GM20000 (cell line): ENCODE measurements around the gene PGGHG.

Experiments used
- DNase-seq: peaks from one replicate; pipeline ENCODE4 v3.0.0; 2012; ENCODE audit warnings: low spot score
- CTCF ChIP-seq: IDR thresholded peaks from 2 replicates; pipeline ENCODE4 v1.5.1; 2012; ENCODE audit warnings: mild to moderate bottlenecking, control low read depth; ENCODE audit errors: extremely low read depth, missing control alignments

PGGHG gene

GRCh38 chr11:269146-269890 is 19.6 kb upstream of the PGGHG start:
- no peak for TF ChIP-seq CTCF
- DNase-seq, result peak; percentile 78

GRCh38 chr11:270451-271318 is 18.2 kb upstream of the PGGHG start:
- no peak for TF ChIP-seq CTCF
- no peak for DNase-seq

GRCh38 chr11:271319-271715 is 17.6 kb upstream of the PGGHG start:
- DNase-seq, result no peak
- TF ChIP-seq CTCF, result no peak

DNA sequence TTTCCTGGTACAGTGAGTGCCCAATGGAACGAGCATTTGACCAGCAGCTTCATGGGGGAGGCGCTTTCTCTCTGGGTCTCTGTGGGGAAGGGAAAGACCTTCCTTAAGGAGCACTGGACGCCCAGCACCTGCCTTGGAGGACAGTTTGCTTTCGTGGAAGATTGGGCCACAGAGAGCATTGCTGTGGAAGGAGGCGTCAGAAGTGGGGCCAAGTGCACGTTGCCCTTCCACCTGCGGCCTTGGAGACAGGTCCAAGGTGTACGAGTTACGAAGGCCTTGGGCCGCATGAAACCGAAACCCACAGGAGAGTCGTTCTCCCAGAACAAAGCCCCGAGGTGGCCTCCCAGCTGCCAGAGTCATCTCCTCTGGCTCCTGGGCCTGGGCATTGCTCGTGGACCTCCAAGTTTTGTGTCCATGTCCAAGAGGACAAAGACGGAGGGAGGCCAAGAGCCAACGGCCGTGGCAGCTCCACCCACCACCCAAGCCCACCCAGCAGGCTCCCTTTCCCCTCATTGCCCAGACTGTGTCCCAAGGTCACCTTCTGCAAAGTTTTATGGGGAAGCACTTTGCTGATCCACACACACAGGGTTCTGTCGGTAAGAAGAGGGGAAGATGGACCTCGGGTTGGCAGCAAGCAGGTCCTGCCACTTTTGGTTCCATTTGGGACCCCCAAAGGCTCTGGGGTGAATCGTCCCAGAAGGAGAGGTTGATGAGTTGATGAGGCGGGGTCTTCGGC is 16.6 kb upstream of the PGGHG start:
- TF ChIP-seq CTCF, result no peak
- DNase-seq, result no peak

- no peak for DNase-seq
- no peak for TF ChIP-seq CTCF
Measured at GRCh38 chr11:272931-273198, 16.1 kb upstream of the PGGHG start.

DNA sequence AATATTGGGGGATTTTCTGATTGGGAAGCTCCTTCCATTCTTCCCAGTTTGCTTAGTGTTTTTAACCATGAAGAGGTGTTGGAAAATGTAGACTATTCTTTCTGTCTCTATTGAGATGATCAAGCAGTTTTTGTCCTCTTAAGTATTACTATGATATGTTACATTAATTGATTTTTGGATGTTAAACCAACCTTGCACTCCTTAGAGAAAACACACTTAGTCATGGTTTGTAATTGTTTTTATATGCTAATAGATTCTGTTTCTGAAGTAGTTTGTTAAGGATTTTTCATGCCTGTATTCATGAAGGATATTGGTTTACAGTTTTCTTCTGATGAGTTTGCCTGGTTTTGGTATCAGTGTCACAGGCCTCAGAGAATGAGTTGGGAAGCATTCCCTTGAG is 12.7 kb upstream of the PGGHG start:
- TF ChIP-seq CTCF, result no peak
- no peak for DNase-seq
